Naive thymus-derived CD8-positive, alpha-beta T cell (primary cell): Measurements from ENCODE around the gene PPP2R1B. TPM values are rescaled to one million over a fixed set of nuclear protein-coding genes. Genes with fewer than 3 reads are reported as not detected.
"Not testable (repeated sequence)": the region's sequence is repeated elsewhere in the genome, so short reads cannot be mapped to it uniquely, and the experiment has no call there.

Experiments used
- ATAC-seq, 2 donors: fragments of 150-1000 bp; cut with Tn5 transposase in 1 of 2; sonication (Bioruptor Pico), chemical (Tn5 transposase) in 1 of 2; 1 replicate in 1 of 2; 2 replicates in 1 of 2; pipeline ENCODE4 v1.10.0; 2021; ENCODE audit warnings: mild to moderate bottlenecking in 2 of 2, moderate library complexity in 2 of 2
- POLR2A ChIA-PET: fragments of 350-600 bp; sonication (Branson Sonifier 250); formaldehyde crosslinking; loops from one replicate; lab custom pipeline; 2021; ENCODE audit warnings: antibody characterized with exemption; lab: Charles Lee
- DNase-seq, 10 donors: peaks; one replicate each; pipeline versions ENCODE4 v3.0.0 to v3.0.0-alpha.2; 2020 to 2022
- H3K27ac Mint-ChIP-seq, 10 donors: one replicate each; pipeline ENCODE4 v1.8.0; 2020 to 2022; ENCODE audit warnings: mild to moderate bottlenecking in 10 of 10, mixed read lengths in 10 of 10, moderate library complexity in 4 of 10, inconsistent platforms in 1 of 10
- H3K27me3 Mint-ChIP-seq, 5 donors: one replicate each; pipeline ENCODE4 v1.8.0; 2021 to 2022; ENCODE audit warnings: mixed read lengths in 5 of 5
- H3K36me3 Mint-ChIP-seq, 3 donors: one replicate each; pipeline ENCODE4 v1.8.0; 2020 to 2022; ENCODE audit warnings: mixed read lengths in 3 of 3, mild to moderate bottlenecking in 2 of 3, inconsistent platforms in 1 of 3
- H3K4me1 Mint-ChIP-seq, 4 donors: one replicate each; pipeline ENCODE4 v1.8.0; 2021 to 2022; ENCODE audit warnings: mixed read lengths in 4 of 4
- H3K4me3 Mint-ChIP-seq, 10 donors: one replicate each; pipeline ENCODE4 v1.8.0; 2020 to 2022; ENCODE audit warnings: mild to moderate bottlenecking in 10 of 10, mixed read lengths in 10 of 10, moderate library complexity in 6 of 10, inconsistent platforms in 1 of 10
- H3K9me3 Mint-ChIP-seq, 9 donors: one replicate each; pipeline ENCODE4 v1.8.0; 2020 to 2022; ENCODE audit warnings: mixed read lengths in 9 of 9, mild to moderate bottlenecking in 3 of 9, inconsistent platforms in 1 of 9, moderate library complexity in 1 of 9
- polyA plus RNA-seq, 3 donors: library from polyadenylated mRNA; unstranded; fragments of 300-500 nt; fragmentation: Illumina TruSeq; gene quantifications; one replicate each; pipeline ENCODE4 v1.2.3, GENCODE V29; 2021
- total RNA-seq, 8 experiments: library from RNA in 2 of 8; stranded (reverse) in 2 of 8; gene quantifications; one replicate each; pipeline ENCODE4 v1.2.3 and lab custom pipeline; 2021 to 2026

Gene PPP2R1B
- total and polyA plus RNA-seq, 5 experiments from 2014 or later, result 12.5 to 38.2 (median 14.8) TPM

GRCh38 chr11:111796696-111797095 lies 30.5 kb upstream of the PPP2R1B start:
- Mint-ChIP-seq H3K4me3 (no peak overlapping the region), H3K36me3 (peaks cover 24 to 63% (median 40%) of the 10 kb centered on the region in 3 donors), H3K4me1 (peaks cover 3 to 11% (median 7%) of the 10 kb centered on the region in 4 donors), H3K27ac (peak overlapping the region in 1 of 10 donors; percentile 37), H3K27me3 (no peaks in the 10 kb centered on the region), H3K9me3 (peaks cover 0 to 9% (median 1%) of the 10 kb centered on the region in 9 donors)
- DNase-seq (no peak), ATAC-seq (no peak)
- POLR2A ChIA-PET, result interaction anchor here (1.1 kb wide), 1 partner anchor 11 kb away, joined by 3 read pairs; no protein-coding TSS in a partner anchor

GRCh38 chr11:111795334-111795985 lies 29.3 kb upstream of the PPP2R1B start:
- peaks cover 4 to 11% (median 8%) of the 10 kb centered on the region in 4 donors for H3K4me1 Mint-ChIP-seq

GRCh38 chr11:111793863-111794262 lies 27.7 kb upstream of the PPP2R1B start:
- no peak for ATAC-seq
- Mint-ChIP-seq H3K9me3 (peaks cover 0 to 9% (median 0%) of the 10 kb centered on the region in 9 donors), H3K36me3 (peaks cover 16 to 51% (median 35%) of the 10 kb centered on the region in 3 donors), H3K27me3 (no peaks in the 10 kb centered on the region), H3K4me3 (no peak overlapping the region), H3K27ac (peak overlapping the region in 1 of 10 donors; percentile 50), H3K4me1 (peaks cover 2 to 11% (median 8%) of the 10 kb centered on the region in 4 donors)
- POLR2A ChIA-PET, result no interaction called here
- no peak for DNase-seq

More at GRCh38 chr11:111795334-111795985, 29.3 kb upstream of the PPP2R1B start:
- H3K27me3 Mint-ChIP-seq, result no peaks in the 10 kb centered on the region
- H3K27ac Mint-ChIP-seq, result no peak overlapping the region
- H3K36me3 Mint-ChIP-seq, result peaks cover 21 to 60% (median 40%) of the 10 kb centered on the region in 3 donors
- no peak overlapping the region for H3K4me3 Mint-ChIP-seq
- DNase-seq, result no peak
- POLR2A ChIA-PET, result no interaction called here
- no peak for ATAC-seq
- peaks cover 0 to 9% (median 1%) of the 10 kb centered on the region in 9 donors for H3K9me3 Mint-ChIP-seq

- Mint-ChIP-seq H3K4me3 (no peak overlapping the region), H3K27me3 (no peaks in the 10 kb centered on the region)
- DNase-seq, result no peak
These were observed 26.8 kb upstream of the PPP2R1B start for GRCh38 chr11:111792955-111793500.

GRCh38 chr11:111792314-111792713 lies 26.1 kb upstream of the PPP2R1B start:
- ATAC-seq (no peak), DNase-seq (no peak)
- Mint-ChIP-seq H3K36me3 (peaks cover 9 to 43% (median 20%) of the 10 kb centered on the region in 3 donors), H3K27me3 (no peaks in the 10 kb centered on the region), H3K4me3 (no peak overlapping the region), H3K27ac (no peak overlapping the region), H3K9me3 (peaks cover 0 to 6% (median 0%) of the 10 kb centered on the region in 9 donors), H3K4me1 (peaks cover 2 to 10% (median 7%) of the 10 kb centered on the region in 4 donors)
- POLR2A ChIA-PET, result no interaction called here

More at GRCh38 chr11:111792955-111793500, 26.8 kb upstream of the PPP2R1B start:
- peaks cover 2 to 11% (median 8%) of the 10 kb centered on the region in 4 donors for H3K4me1 Mint-ChIP-seq
- peaks cover 16 to 49% (median 28%) of the 10 kb centered on the region in 3 donors for H3K36me3 Mint-ChIP-seq
- peaks cover 0 to 9% (median 0%) of the 10 kb centered on the region in 9 donors for H3K9me3 Mint-ChIP-seq
- POLR2A ChIA-PET, result no interaction called here
- no peak for ATAC-seq
- H3K27ac Mint-ChIP-seq, result peak overlapping the region in 1 of 10 donors; percentile 17

- Mint-ChIP-seq H3K36me3 (peaks cover 0 to 37% (median 6%) of the 10 kb centered on the region in 3 donors), H3K9me3 (no peaks in the 10 kb centered on the region), H3K4me3 (no peak overlapping the region), H3K27ac (no peak overlapping the region), H3K4me1 (peaks cover 0 to 3% (median 0%) of the 10 kb centered on the region in 4 donors), H3K27me3 (no peaks in the 10 kb centered on the region)
- POLR2A ChIA-PET, result no interaction called here
- no peak for DNase-seq
- no peak for ATAC-seq
These were observed 22.3 kb upstream of the PPP2R1B start for GRCh38 chr11:111788464-111788863.

GRCh38 chr11:111788051-111788450 lies 21.9 kb upstream of the PPP2R1B start:
- Mint-ChIP-seq H3K4me3 (no peak overlapping the region), H3K9me3 (no peaks in the 10 kb centered on the region), H3K4me1 (peaks cover 0 to 3% (median 0%) of the 10 kb centered on the region in 4 donors), H3K27me3 (no peaks in the 10 kb centered on the region), H3K36me3 (peaks cover 0 to 37% (median 6%) of the 10 kb centered on the region in 3 donors), H3K27ac (no peak overlapping the region)
- no peak for DNase-seq
- no peak for ATAC-seq
- POLR2A ChIA-PET, result no interaction called here

GRCh38 chr11:111785886-111786412 lies 19.8 kb upstream of the PPP2R1B start:
- Mint-ChIP-seq H3K36me3 (peaks cover 0 to 39% (median 6%) of the 10 kb centered on the region in 3 donors), H3K4me3 (no peak overlapping the region), H3K4me1 (no peaks in the 10 kb centered on the region), H3K27me3 (no peaks in the 10 kb centered on the region), H3K27ac (no peak overlapping the region), H3K9me3 (no peaks in the 10 kb centered on the region)
- DNase-seq, result no peak
- no peak for ATAC-seq
- POLR2A ChIA-PET, result no interaction called here

GRCh38 chr11:111785076-111785475 lies 18.9 kb upstream of the PPP2R1B start:
- POLR2A ChIA-PET, result no interaction called here

GRCh38 chr11:111784311-111784710 lies 18.1 kb upstream of the PPP2R1B start:
- POLR2A ChIA-PET, ATAC-seq, H3K4me3 Mint-ChIP-seq, H3K4me1 Mint-ChIP-seq, DNase-seq, H3K9me3 Mint-ChIP-seq, H3K27me3 Mint-ChIP-seq: not testable (repeated sequence)
- peaks cover 0 to 31% (median 5%) of the 10 kb centered on the region in 3 donors for H3K36me3 Mint-ChIP-seq
- peak overlapping the region in 1 of 10 donors; percentile 54 for H3K27ac Mint-ChIP-seq

More at GRCh38 chr11:111785076-111785475, 18.9 kb upstream of the PPP2R1B start:
- Mint-ChIP-seq H3K4me1 (no peaks in the 10 kb centered on the region), H3K4me3 (no peak overlapping the region), H3K27me3 (no peaks in the 10 kb centered on the region), H3K27ac (peak overlapping the region in 2 of 10 donors; percentile 50 to 60), H3K36me3 (peaks cover 0 to 33% (median 5%) of the 10 kb centered on the region in 3 donors), H3K9me3 (no peaks in the 10 kb centered on the region)
- ATAC-seq, result no peak
- no peak for DNase-seq

- Mint-ChIP-seq H3K4me1 (peaks cover 0 to under 1% (median 0%) of the 10 kb centered on the region in 4 donors), H3K27ac (peak overlapping the region in 1 of 10 donors; percentile 34), H3K27me3 (no peaks in the 10 kb centered on the region), H3K36me3 (peaks cover 0 to 25% (median 5%) of the 10 kb centered on the region in 3 donors), H3K9me3 (no peaks in the 10 kb centered on the region), H3K4me3 (no peak overlapping the region)
- POLR2A ChIA-PET, result no interaction called here
- ATAC-seq (no peak), DNase-seq (no peak)
These were observed 16.0 kb upstream of the PPP2R1B start for GRCh38 chr11:111782109-111782741.

- H3K4me3 Mint-ChIP-seq, result no peak overlapping the region
- POLR2A ChIA-PET, result no interaction called here
- no peaks in the 10 kb centered on the region for H3K27me3 Mint-ChIP-seq
- no peak for DNase-seq
- peaks cover 0 to 8% (median 0%) of the 10 kb centered on the region in 3 donors for H3K36me3 Mint-ChIP-seq
- no peak overlapping the region for H3K27ac Mint-ChIP-seq
- peaks cover 0 to 9% (median 0%) of the 10 kb centered on the region in 4 donors for H3K4me1 Mint-ChIP-seq
- no peaks in the 10 kb centered on the region for H3K9me3 Mint-ChIP-seq
- ATAC-seq, result no peak
These were observed 12.9 kb upstream of the PPP2R1B start for GRCh38 chr11:111779118-111779517.
